SH-SY5Y (cell line): ENCODE measurements around the gene EPHX1.

Experiments used
- GATA2 ChIP-seq: IDR thresholded peaks from 2 replicates; pipeline ENCODE4 v1.6.1; 2011; ENCODE audit warnings: mild to moderate bottlenecking, low read depth, low read length
- GATA3 ChIP-seq: IDR thresholded peaks from 2 replicates; pipeline ENCODE4 v1.6.1; 2011; ENCODE audit warnings: low read depth, mild to moderate bottlenecking, low read length, moderate library complexity

GRCh38 chr1:225842788-225843425, 33.0 kb downstream of the EPHX1 start:
- TF ChIP-seq GATA2 = no peak
- no peak for TF ChIP-seq GATA3
